Measurements from ENCODE around the gene HPCA.

DNA sequence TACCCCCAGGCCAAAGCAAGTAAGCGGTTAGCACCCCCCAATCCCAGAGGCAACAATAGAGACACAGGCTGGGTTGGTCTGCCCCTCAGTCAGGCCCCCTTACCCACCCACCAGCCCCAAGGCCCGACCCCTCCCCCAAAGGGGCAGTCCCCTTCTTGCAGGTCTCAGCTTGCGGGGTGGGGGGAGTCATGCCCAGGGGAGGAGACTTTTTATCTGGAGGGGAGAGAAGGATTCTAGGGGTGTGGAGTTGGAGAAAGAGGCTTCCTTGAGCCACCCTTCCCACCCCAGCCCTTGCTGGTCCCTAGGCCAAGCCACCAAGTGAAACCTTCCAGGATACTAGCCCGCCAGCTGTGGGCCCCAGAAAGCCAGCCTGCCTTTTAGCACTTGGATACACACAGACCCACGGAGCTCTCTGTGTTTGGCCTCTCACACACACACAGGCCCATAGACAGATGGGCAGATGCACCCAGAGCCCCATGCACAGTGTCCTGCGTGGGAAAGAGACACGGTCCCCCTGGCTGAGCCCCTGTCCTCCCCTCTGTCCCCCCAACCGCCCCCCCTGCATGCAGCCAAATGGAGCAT lies 7.8 kb downstream of the HPCA start:
- TF ChIP-seq, protein P1, sequence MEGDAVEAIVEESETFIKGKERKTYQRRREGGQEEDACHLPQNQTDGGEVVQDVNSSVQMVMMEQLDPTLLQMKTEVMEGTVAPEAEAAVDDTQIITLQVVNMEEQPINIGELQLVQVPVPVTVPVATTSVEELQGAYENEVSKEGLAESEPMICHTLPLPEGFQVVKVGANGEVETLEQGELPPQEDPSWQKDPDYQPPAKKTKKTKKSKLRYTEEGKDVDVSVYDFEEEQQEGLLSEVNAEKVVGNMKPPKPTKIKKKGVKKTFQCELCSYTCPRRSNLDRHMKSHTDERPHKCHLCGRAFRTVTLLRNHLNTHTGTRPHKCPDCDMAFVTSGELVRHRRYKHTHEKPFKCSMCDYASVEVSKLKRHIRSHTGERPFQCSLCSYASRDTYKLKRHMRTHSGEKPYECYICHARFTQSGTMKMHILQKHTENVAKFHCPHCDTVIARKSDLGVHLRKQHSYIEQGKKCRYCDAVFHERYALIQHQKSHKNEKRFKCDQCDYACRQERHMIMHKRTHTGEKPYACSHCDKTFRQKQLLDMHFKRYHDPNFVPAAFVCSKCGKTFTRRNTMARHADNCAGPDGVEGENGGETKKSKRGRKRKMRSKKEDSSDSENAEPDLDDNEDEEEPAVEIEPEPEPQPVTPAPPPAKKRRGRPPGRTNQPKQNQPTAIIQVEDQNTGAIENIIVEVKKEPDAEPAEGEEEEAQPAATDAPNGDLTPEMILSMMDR (IDR thresholded peaks at IDR 0.05), result no peak
- TF ChIP-seq POLR2A (IDR thresholded peaks at IDR 0.05), result no peak
- no peak for TF ChIP-seq POLR2AphosphoS5 (IDR thresholded peaks at IDR 0.05)
- no peak for TF ChIP-seq EP300 (IDR thresholded peaks at IDR 0.05)

Data from suprapubic skin (tissue), 4 donors.